ENCODE results near the gene CRADD. TPM values are rescaled to one million over a fixed set of nuclear protein-coding genes. Genes with fewer than 3 reads are reported as not detected.

Gene CRADD
- total RNA-seq, 1 donor from 2014 or later: 41.2 TPM

- peaks cover 4% of the 10 kb centered on the region for H3F3A ChIP-seq (ENCODE audit: low read depth)
- H3K9ac ChIP-seq: no peak overlapping the region
- H3K4me3 Mint-ChIP-seq: no peak overlapping the region
- H3K27me3 ChIP-seq: no peaks in the 10 kb centered on the region
- peaks cover 35% of the 10 kb centered on the region for H3K4me1 ChIP-seq
- no peaks in the 10 kb centered on the region for H3K9me3 Mint-ChIP-seq
- DNase-seq (ENCODE audit: low spot score): no peak
- H3K9me3 ChIP-seq (ENCODE audit: low read depth): no peaks in the 10 kb centered on the region
- H3K27ac ChIP-seq: no peak overlapping the region
- H3K27ac Mint-ChIP-seq: no peak overlapping the region
- no peaks in the 10 kb centered on the region for H3K79me2 ChIP-seq (ENCODE audit: low read depth)
- H2AFZ ChIP-seq (replicated peaks): no peak overlapping the region
- peaks cover 2% of the 10 kb centered on the region for H3K36me3 Mint-ChIP-seq
- no peaks in the 10 kb centered on the region for H4K20me1 ChIP-seq (ENCODE audit: low read depth)
- no peak overlapping the region for H3K4me3 ChIP-seq
- no peaks in the 10 kb centered on the region for H3K36me3 ChIP-seq
- H3K4me2 ChIP-seq: no peak overlapping the region
- TF ChIP-seq, protein P1, sequence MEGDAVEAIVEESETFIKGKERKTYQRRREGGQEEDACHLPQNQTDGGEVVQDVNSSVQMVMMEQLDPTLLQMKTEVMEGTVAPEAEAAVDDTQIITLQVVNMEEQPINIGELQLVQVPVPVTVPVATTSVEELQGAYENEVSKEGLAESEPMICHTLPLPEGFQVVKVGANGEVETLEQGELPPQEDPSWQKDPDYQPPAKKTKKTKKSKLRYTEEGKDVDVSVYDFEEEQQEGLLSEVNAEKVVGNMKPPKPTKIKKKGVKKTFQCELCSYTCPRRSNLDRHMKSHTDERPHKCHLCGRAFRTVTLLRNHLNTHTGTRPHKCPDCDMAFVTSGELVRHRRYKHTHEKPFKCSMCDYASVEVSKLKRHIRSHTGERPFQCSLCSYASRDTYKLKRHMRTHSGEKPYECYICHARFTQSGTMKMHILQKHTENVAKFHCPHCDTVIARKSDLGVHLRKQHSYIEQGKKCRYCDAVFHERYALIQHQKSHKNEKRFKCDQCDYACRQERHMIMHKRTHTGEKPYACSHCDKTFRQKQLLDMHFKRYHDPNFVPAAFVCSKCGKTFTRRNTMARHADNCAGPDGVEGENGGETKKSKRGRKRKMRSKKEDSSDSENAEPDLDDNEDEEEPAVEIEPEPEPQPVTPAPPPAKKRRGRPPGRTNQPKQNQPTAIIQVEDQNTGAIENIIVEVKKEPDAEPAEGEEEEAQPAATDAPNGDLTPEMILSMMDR (IDR thresholded peaks at IDR 0.05): no peak
- no peak for TF ChIP-seq EZH2 (IDR thresholded peaks at IDR 0.05)
- no peak for TF ChIP-seq EZH2phosphoT487 (IDR thresholded peaks at IDR 0.05)
- H3K27me3 Mint-ChIP-seq (ENCODE audit: insufficient read depth, low read depth): peaks cover 2% of the 10 kb centered on the region
- peaks cover 9% of the 10 kb centered on the region for H3K4me1 Mint-ChIP-seq
These were observed 19.3 kb downstream of the CRADD start for GRCh38 chr12:93696462-93696861.

- TF ChIP-seq EZH2 (IDR thresholded peaks at IDR 0.05) (no peak), EZH2phosphoT487 (IDR thresholded peaks at IDR 0.05) (no peak)
- TF ChIP-seq, protein P1 (IDR thresholded peaks at IDR 0.05): no peak
- Mint-ChIP-seq H3K27me3 (ENCODE audit: insufficient read depth, low read depth) (peaks cover 2% of the 10 kb centered on the region), H3K27ac (no peak overlapping the region), H3K9me3 (no peaks in the 10 kb centered on the region), H3K4me3 (no peak overlapping the region), H3K4me1 (peaks cover 9% of the 10 kb centered on the region), H3K36me3 (peaks cover 2% of the 10 kb centered on the region)
- Histone ChIP-seq H3F3A (ENCODE audit: low read depth) (peaks cover 4% of the 10 kb centered on the region), H3K9ac (no peak overlapping the region), H3K27me3 (no peaks in the 10 kb centered on the region), H3K4me2 (peak overlapping the region; percentile 11), H3K27ac (no peak overlapping the region), H3K4me3 (no peak overlapping the region), H3K79me2 (ENCODE audit: low read depth) (no peaks in the 10 kb centered on the region), H3K4me1 (peaks cover 41% of the 10 kb centered on the region), H3K36me3 (no peaks in the 10 kb centered on the region), H2AFZ (replicated peaks) (no peak overlapping the region), H3K9me3 (ENCODE audit: low read depth) (no peaks in the 10 kb centered on the region), H4K20me1 (ENCODE audit: low read depth) (no peaks in the 10 kb centered on the region)
- DNase-seq (ENCODE audit: low spot score): no peak
These were observed 21.3 kb downstream of the CRADD start for GRCh38 chr12:93698307-93699092.

- Histone ChIP-seq H3K4me3 (no peak overlapping the region), H3K4me1 (peaks cover 41% of the 10 kb centered on the region), H4K20me1 (ENCODE audit: low read depth) (no peaks in the 10 kb centered on the region), H3F3A (ENCODE audit: low read depth) (peaks cover 4% of the 10 kb centered on the region), H3K9ac (no peak overlapping the region), H3K9me3 (ENCODE audit: low read depth) (no peaks in the 10 kb centered on the region), H3K27ac (no peak overlapping the region), H2AFZ (replicated peaks) (no peak overlapping the region), H3K4me2 (peak overlapping the region; percentile 11), H3K36me3 (no peaks in the 10 kb centered on the region), H3K79me2 (ENCODE audit: low read depth) (no peaks in the 10 kb centered on the region), H3K27me3 (no peaks in the 10 kb centered on the region)
- Mint-ChIP-seq H3K4me1 (peaks cover 9% of the 10 kb centered on the region), H3K9me3 (no peaks in the 10 kb centered on the region), H3K27ac (no peak overlapping the region), H3K36me3 (no peaks in the 10 kb centered on the region), H3K4me3 (no peak overlapping the region), H3K27me3 (ENCODE audit: insufficient read depth, low read depth) (peaks cover 2% of the 10 kb centered on the region)
- TF ChIP-seq EZH2phosphoT487 (IDR thresholded peaks at IDR 0.05) (no peak), EZH2 (IDR thresholded peaks at IDR 0.05) (no peak)
- TF ChIP-seq, protein P1 (IDR thresholded peaks at IDR 0.05): no peak
- no peak for DNase-seq (ENCODE audit: low spot score)
These were observed 22.3 kb downstream of the CRADD start for GRCh38 chr12:93699271-93700145.
